ENCODE measurements around the gene INHBB.

INHBB gene

GRCh38 chr2:120343100-120343432 lies 2.9 kb upstream of the INHBB start:
- no peak for DNase-seq (ENCODE audit: low spot score)

- DNase-seq (ENCODE audit: low spot score): peak; percentile 29
Observed at GRCh38 chr2:120343433-120344105, 2.4 kb upstream of the INHBB start.

GRCh38 chr2:120344214-120344975 lies 1.5 kb upstream of the INHBB start:
- no peak for DNase-seq (ENCODE audit: low spot score)

- DNase-seq (ENCODE audit: low spot score): no peak
Observed at GRCh38 chr2:120344976-120345581, 857 bp upstream of the INHBB start.

GRCh38 chr2:120345608-120346007 lies 328 bp upstream of the INHBB start:
- DNase-seq (ENCODE audit: low spot score): no peak

- DNase-seq (ENCODE audit: low spot score): no peak
Observed at GRCh38 chr2:120346667-120347358, 877 bp downstream of the INHBB start.

GRCh38 chr2:120347396-120348060 lies 1.6 kb downstream of the INHBB start:
- DNase-seq (ENCODE audit: low spot score): no peak

GRCh38 chr2:120348134-120348736 lies 2.3 kb downstream of the INHBB start:
- no peak for DNase-seq (ENCODE audit: low spot score)

GRCh38 chr2:120348737-120349439 lies 3.0 kb downstream of the INHBB start:
- no peak for DNase-seq (ENCODE audit: low spot score)

- DNase-seq (ENCODE audit: low spot score): no peak
Observed at GRCh38 chr2:120349440-120349921, 3.5 kb downstream of the INHBB start.

GRCh38 chr2:120350080-120350479 lies 4.1 kb downstream of the INHBB start:
- no peak for DNase-seq (ENCODE audit: low spot score)

GRCh38 chr2:120350801-120351320 lies 4.9 kb downstream of the INHBB start:
- DNase-seq (ENCODE audit: low spot score): no peak

- DNase-seq (ENCODE audit: low spot score): no peak
Observed at GRCh38 chr2:120352696-120353590, 7.0 kb downstream of the INHBB start.

- no peak for DNase-seq (ENCODE audit: low spot score)
Observed at GRCh38 chr2:120353591-120353898, 7.6 kb downstream of the INHBB start.

GRCh38 chr2:120353931-120354330 lies 8.0 kb downstream of the INHBB start:
- DNase-seq (ENCODE audit: low spot score): no peak

GRCh38 chr2:120354467-120354866 lies 8.5 kb downstream of the INHBB start:
- DNase-seq (ENCODE audit: low spot score): no peak

GRCh38 chr2:120354935-120355779 lies 9.2 kb downstream of the INHBB start:
- no peak for DNase-seq (ENCODE audit: low spot score)

GRCh38 chr2:120355780-120356266 lies 9.9 kb downstream of the INHBB start:
- no peak for DNase-seq (ENCODE audit: low spot score)

- no peak for DNase-seq (ENCODE audit: low spot score)
Observed at GRCh38 chr2:120357768-120358167, 11.8 kb downstream of the INHBB start.
